ENCODE results near the gene ANTXR2.

Gene ANTXR2

DNA sequence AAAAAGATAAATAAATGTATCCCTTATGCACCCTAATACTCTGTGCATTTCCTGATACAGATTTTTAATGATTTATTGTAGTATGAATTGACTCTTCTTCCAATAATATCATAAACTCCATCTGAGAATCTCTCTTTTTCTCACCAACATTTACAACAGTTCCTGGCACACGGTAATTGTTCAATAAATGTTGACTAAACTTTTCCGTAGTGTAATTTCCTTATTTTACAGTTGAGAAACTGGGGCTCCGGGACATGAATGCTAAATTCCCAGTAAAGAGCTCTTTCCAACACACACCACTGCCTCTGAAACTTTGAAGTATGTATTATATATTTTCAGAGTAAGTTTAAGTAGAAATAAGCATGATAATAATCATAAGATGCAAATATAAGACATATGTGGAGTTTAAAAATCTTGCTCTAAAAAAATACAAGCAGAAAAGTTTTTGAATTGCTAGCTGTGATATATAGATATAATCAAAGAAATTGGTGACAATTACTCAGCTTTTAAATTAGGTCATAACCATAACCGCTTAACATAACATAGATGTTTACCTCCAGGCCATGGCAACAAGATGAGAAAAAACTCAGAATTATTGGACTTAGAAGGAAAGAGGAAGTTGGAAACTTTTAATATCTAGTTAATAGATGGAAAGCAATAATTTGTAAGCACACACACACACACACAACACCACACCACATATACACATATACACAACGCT is 28.2 kb upstream of the ANTXR2 start:
- TF ChIP-seq CEBPB (IDR thresholded peaks at IDR 0.05) = no peak
- TF ChIP-seq ZBTB7A (IDR thresholded peaks at IDR 0.05; ENCODE audit: low read depth) = no peak
- TF ChIP-seq RAD21 (IDR thresholded peaks at IDR 0.05; ENCODE audit: low read depth) = no peak
- TF ChIP-seq, protein P1, sequence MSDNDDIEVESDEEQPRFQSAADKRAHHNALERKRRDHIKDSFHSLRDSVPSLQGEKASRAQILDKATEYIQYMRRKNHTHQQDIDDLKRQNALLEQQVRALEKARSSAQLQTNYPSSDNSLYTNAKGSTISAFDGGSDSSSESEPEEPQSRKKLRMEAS (IDR thresholded peaks at IDR 0.05) = no peak
- TF ChIP-seq, protein P2, sequence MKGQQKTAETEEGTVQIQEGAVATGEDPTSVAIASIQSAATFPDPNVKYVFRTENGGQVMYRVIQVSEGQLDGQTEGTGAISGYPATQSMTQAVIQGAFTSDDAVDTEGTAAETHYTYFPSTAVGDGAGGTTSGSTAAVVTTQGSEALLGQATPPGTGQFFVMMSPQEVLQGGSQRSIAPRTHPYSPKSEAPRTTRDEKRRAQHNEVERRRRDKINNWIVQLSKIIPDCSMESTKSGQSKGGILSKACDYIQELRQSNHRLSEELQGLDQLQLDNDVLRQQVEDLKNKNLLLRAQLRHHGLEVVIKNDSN (IDR thresholded peaks at IDR 0.05) = no peak
- no peak for TF ChIP-seq CREB1 (IDR thresholded peaks at IDR 0.05; ENCODE audit: low read depth)
- no peak for TF ChIP-seq TCF12 (IDR thresholded peaks at IDR 0.05; ENCODE audit: low read depth)
- TF ChIP-seq TEAD4 (IDR thresholded peaks at IDR 0.05) = no peak
- no peak for TF ChIP-seq FOXM1 (IDR thresholded peaks at IDR 0.05; ENCODE audit: borderline replicate concordance, low read depth)
- no peak for TF ChIP-seq TAF1 (IDR thresholded peaks at IDR 0.05; ENCODE audit: low read depth)
- no peak for TF ChIP-seq EGR1 (IDR thresholded peaks at IDR 0.05)
- TF ChIP-seq NFIC (IDR thresholded peaks at IDR 0.05) = no peak
- no peak for TF ChIP-seq EP300 (IDR thresholded peaks at IDR 0.05; ENCODE audit: borderline replicate concordance)
- TF ChIP-seq, protein P3, sequence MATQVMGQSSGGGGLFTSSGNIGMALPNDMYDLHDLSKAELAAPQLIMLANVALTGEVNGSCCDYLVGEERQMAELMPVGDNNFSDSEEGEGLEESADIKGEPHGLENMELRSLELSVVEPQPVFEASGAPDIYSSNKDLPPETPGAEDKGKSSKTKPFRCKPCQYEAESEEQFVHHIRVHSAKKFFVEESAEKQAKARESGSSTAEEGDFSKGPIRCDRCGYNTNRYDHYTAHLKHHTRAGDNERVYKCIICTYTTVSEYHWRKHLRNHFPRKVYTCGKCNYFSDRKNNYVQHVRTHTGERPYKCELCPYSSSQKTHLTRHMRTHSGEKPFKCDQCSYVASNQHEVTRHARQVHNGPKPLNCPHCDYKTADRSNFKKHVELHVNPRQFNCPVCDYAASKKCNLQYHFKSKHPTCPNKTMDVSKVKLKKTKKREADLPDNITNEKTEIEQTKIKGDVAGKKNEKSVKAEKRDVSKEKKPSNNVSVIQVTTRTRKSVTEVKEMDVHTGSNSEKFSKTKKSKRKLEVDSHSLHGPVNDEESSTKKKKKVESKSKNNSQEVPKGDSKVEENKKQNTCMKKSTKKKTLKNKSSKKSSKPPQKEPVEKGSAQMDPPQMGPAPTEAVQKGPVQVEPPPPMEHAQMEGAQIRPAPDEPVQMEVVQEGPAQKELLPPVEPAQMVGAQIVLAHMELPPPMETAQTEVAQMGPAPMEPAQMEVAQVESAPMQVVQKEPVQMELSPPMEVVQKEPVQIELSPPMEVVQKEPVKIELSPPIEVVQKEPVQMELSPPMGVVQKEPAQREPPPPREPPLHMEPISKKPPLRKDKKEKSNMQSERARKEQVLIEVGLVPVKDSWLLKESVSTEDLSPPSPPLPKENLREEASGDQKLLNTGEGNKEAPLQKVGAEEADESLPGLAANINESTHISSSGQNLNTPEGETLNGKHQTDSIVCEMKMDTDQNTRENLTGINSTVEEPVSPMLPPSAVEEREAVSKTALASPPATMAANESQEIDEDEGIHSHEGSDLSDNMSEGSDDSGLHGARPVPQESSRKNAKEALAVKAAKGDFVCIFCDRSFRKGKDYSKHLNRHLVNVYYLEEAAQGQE (IDR thresholded peaks at IDR 0.05; ENCODE audit: low read depth) = no peak
- no peak for TF ChIP-seq YY1 (IDR thresholded peaks at IDR 0.05; ENCODE audit: low read depth)

DNA sequence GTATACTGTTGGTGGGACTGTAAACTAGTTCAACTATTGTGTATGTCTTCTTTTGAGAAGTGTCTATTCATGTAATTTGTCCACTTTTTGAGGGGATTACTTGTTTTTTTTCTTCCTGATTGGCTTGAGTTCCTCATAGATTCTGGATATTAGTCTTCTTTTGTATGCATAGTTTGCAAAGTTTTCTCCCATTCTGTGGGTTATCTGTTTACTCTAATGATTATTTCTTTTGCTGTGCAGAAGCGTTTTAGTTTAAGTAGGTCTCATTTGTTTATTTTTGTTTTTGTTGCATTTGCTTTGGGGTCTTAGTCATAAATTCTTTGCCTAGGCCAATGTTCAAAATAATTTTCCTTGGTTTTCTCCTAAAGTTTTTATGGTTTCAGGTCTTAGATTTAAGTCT is 26.6 kb upstream of the ANTXR2 start:
- TF ChIP-seq YY1 (IDR thresholded peaks at IDR 0.05; ENCODE audit: low read depth) (no peak), RAD21 (IDR thresholded peaks at IDR 0.05; ENCODE audit: low read depth) (no peak), EGR1 (IDR thresholded peaks at IDR 0.05) (no peak), NFIC (IDR thresholded peaks at IDR 0.05) (no peak), ZBTB7A (IDR thresholded peaks at IDR 0.05; ENCODE audit: low read depth) (no peak), FOXM1 (IDR thresholded peaks at IDR 0.05; ENCODE audit: borderline replicate concordance, low read depth) (no peak), CREB1 (IDR thresholded peaks at IDR 0.05; ENCODE audit: low read depth) (no peak), CEBPB (IDR thresholded peaks at IDR 0.05) (no peak), EP300 (IDR thresholded peaks at IDR 0.05; ENCODE audit: borderline replicate concordance) (no peak)
- TF ChIP-seq, protein P1 (IDR thresholded peaks at IDR 0.05) = no peak
- TF ChIP-seq, protein P2 (IDR thresholded peaks at IDR 0.05) = no peak
- TF ChIP-seq, protein P3 (IDR thresholded peaks at IDR 0.05; ENCODE audit: low read depth) = no peak

DNA sequence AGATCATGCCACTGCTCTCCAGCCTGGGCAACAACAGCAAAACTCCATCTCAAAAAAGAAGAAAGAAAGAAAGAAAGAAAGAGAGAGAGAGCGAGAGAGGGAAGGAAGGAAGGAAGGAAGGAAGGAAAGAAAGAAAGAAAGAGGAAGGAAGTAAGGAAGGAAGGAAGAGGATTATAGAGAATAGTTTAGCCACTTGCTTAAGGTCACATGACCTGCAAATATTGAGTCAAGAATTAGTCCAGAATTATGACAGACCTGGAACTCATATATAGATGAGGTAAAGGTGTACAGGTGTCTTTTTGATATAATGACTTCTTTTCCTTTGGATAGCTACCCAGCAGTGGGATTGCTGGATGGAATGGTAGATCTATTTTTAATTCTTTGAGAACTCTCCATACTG is 25.6 kb upstream of the ANTXR2 start:
- no peak for TF ChIP-seq NFIC (IDR thresholded peaks at IDR 0.05)
- no peak for TF ChIP-seq TCF12 (IDR thresholded peaks at IDR 0.05; ENCODE audit: low read depth)
- no peak for TF ChIP-seq YY1 (IDR thresholded peaks at IDR 0.05; ENCODE audit: low read depth)
- no peak for TF ChIP-seq EP300 (IDR thresholded peaks at IDR 0.05; ENCODE audit: borderline replicate concordance)
- TF ChIP-seq FOXM1 (IDR thresholded peaks at IDR 0.05; ENCODE audit: borderline replicate concordance, low read depth) = no peak

DNA sequence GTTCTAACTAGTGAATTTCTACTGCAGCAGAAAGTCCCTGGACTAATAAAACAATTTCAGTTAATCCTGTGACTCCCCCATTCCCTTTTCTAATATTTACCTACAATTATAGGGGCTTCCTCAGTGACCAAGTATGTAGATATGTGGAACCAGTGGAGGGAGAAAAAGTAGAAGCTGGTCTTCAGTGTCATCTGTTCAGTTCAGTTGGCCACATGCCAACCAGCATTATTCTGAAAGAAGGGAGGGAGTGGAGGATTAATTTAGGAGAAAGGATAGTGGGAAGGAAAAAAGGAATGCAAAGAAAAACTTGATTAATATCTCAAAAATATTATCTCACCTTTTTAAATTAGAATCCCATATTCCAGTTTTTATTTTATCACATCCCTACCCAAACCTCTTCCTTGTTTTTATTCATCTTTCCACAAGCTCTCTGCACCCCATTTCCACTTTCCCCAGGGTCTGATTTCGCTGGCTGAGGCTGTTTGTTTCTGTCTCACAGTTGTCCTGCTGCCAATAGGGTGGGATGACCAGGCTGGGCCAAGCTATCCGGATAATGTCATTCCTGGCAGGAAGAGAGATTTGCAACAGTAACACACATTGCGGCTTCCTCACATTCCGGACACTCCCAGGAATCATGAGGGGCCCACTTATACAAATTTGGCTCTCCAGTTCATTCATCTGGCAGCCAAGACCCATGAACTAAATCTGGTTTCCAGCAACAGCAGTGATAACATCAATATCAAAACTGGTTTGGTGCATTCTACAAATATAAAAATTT is 24.6 kb upstream of the ANTXR2 start:
- TF ChIP-seq EGR1 (IDR thresholded peaks at IDR 0.05) = no peak
- TF ChIP-seq, protein P2 (IDR thresholded peaks at IDR 0.05) = no peak
- no peak for TF ChIP-seq ZBTB7A (IDR thresholded peaks at IDR 0.05; ENCODE audit: low read depth)
- no peak for TF ChIP-seq CEBPB (IDR thresholded peaks at IDR 0.05)
- no peak for TF ChIP-seq YY1 (IDR thresholded peaks at IDR 0.05; ENCODE audit: low read depth)
- TF ChIP-seq TEAD4 (IDR thresholded peaks at IDR 0.05) = no peak
- TF ChIP-seq TAF1 (IDR thresholded peaks at IDR 0.05; ENCODE audit: low read depth) = no peak
- TF ChIP-seq, protein P3 (IDR thresholded peaks at IDR 0.05; ENCODE audit: low read depth) = no peak
- no peak for TF ChIP-seq FOXM1 (IDR thresholded peaks at IDR 0.05; ENCODE audit: borderline replicate concordance, low read depth)
- no peak for TF ChIP-seq EP300 (IDR thresholded peaks at IDR 0.05; ENCODE audit: borderline replicate concordance)
- TF ChIP-seq RAD21 (IDR thresholded peaks at IDR 0.05; ENCODE audit: low read depth) = no peak
- no peak for TF ChIP-seq CREB1 (IDR thresholded peaks at IDR 0.05; ENCODE audit: low read depth)
- TF ChIP-seq, protein P1 (IDR thresholded peaks at IDR 0.05) = no peak
- TF ChIP-seq TCF12 (IDR thresholded peaks at IDR 0.05; ENCODE audit: low read depth) = no peak

Measured in Ishikawa (cell line).